GM12865 (cell line): ENCODE data around the gene ABHD6.
"Not testable (repeated sequence)": the region's sequence is repeated elsewhere in the genome, so short reads cannot be mapped to it uniquely, and the experiment has no call there.

ENCODE experiments used
- DNase-seq: peaks from one replicate; pipeline ENCODE4 v3.0.0; 2010; ENCODE audit warnings: low read depth
- H3K4me3 ChIP-seq: 2 replicates; pipeline ENCODE4 v1.5.1; 2011; ENCODE audit warnings: mild to moderate bottlenecking, low read depth, low read length, control low read depth
- TF ChIP-seq, protein P1 (sequence below): IDR thresholded peaks from 2 replicates; pipeline ENCODE4 v1.5.1; 2011; ENCODE audit warnings: low read length, control low read depth, low read depth, inconsistent platforms; ENCODE audit not compliant: insufficient read depth; ENCODE audit errors: missing control alignments

The ABHD6 gene

DNA sequence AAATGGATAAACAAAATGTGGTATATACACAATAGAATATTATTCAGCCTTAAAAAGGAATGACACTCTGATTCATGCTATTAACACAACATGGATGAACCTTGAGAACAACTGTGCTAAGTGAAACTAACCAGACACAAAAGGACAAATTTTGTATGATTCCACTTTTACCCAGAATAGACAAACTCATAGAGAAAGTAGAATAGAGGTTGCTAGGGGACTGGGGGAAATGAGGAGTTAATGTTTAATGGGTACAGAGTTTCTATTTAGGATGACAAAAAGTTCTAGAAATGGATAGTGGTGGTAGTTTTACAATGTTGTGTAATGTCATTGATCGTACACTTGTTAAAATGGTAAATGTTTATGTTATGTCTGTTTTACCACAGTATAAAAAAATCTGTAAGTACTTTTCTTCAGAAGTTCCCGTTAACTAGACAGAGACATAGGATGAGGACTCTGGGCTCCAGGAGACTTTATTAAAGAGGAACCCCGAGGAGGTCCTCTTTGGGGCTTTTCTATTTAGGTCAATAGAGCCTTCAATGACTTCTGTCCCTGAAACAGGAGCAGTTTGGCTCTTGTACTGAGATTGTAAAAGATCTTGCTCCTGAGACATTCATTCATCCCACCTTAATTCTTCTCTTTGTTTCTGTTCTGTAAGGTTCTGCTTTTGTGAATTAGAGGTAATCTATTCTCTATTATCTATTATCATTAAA, 24.5 kb downstream of the ABHD6 start:
- DNase-seq = no peak
- TF ChIP-seq, protein P1, sequence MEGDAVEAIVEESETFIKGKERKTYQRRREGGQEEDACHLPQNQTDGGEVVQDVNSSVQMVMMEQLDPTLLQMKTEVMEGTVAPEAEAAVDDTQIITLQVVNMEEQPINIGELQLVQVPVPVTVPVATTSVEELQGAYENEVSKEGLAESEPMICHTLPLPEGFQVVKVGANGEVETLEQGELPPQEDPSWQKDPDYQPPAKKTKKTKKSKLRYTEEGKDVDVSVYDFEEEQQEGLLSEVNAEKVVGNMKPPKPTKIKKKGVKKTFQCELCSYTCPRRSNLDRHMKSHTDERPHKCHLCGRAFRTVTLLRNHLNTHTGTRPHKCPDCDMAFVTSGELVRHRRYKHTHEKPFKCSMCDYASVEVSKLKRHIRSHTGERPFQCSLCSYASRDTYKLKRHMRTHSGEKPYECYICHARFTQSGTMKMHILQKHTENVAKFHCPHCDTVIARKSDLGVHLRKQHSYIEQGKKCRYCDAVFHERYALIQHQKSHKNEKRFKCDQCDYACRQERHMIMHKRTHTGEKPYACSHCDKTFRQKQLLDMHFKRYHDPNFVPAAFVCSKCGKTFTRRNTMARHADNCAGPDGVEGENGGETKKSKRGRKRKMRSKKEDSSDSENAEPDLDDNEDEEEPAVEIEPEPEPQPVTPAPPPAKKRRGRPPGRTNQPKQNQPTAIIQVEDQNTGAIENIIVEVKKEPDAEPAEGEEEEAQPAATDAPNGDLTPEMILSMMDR = no peak

DNA sequence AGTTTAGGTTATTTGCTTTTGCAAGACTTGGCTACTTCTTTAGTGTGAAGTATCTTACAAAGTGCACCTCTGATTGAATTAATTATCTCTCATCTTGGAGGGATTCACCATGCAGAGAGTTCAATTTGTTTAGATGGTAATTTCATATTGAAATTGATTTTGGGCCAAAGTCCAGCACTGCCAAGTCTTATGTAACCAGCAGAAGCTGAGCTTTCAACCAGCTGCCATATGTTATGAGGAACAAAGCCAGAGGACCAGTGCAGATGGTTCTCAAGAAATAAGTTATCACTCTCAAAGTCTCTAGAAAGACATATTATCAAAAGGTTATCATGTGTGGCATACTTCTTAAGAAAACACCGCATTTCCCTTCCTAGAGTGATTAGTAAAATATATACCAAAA, 29.0 kb downstream of the ABHD6 start:
- no peak overlapping the region for H3K4me3 ChIP-seq
- TF ChIP-seq, protein P1 = no peak
- DNase-seq = no peak

More for the DNA sequence above, 24.5 kb downstream of the ABHD6 start:
- no peak overlapping the region for H3K4me3 ChIP-seq

DNA sequence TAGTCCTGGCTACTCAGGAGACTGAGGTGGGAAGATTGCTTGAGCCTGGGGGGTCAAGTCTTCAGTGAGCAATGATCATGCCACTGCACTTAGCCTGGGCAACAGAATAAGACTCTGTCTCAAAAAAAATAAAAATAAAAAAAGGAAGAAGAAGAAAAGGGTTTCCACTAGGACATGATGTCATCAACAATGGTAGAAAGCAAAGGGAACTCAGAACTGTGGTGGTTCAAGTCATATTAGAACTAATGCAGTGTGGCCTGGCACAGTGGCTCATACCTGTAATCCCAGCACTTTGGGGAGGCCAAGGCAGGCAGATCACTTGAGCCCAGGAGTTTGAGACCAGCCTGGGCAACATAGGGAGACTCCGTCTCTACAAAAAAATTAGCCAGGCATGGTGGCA, 30.0 kb downstream of the ABHD6 start:
- DNase-seq, H3K4me3 ChIP-seq: not testable (repeated sequence)

DNA sequence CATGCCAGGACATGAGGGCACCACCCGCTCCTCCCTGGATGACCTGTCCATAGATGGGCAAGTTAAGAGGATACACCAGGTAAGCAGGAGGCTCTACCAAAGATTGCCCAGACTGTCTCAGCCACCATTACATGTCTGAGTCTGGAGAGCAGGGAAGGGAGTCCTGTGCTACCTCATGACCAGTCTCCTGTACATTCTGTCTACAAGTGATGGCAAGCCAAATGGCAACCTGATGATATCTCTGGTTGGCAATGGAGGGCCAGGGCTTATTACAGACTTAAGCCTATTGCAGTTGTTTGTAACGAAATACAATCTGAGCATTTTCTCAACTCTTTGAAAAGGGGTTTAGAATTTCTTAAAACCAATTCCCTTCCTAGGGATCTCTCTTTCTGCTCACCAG, 31.8 kb downstream of the ABHD6 start:
- TF ChIP-seq, protein P1 = no peak
- H3K4me3 ChIP-seq = no peak overlapping the region
- DNase-seq = no peak

DNA sequence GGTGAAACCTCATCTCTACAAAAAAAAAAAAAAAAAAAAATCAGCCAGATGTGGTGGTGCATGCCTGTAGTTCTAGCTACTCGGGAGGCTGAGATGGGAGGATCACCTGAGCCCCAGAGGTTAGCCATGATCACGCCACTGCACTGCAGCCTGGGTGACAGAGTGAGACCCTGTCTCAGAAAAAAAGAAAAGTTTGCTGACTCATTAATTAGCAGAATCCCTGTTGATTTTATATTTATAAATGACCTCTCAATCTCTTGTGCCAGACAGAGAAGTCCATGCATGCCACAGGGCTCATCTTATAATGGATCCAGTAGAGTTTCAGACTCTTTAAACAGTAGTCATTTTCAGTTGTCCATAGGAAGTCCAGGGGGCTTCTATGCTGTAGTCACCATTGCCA, 32.9 kb downstream of the ABHD6 start:
- no peak overlapping the region for H3K4me3 ChIP-seq
- DNase-seq = no peak
- TF ChIP-seq, protein P1 = no peak

DNA sequence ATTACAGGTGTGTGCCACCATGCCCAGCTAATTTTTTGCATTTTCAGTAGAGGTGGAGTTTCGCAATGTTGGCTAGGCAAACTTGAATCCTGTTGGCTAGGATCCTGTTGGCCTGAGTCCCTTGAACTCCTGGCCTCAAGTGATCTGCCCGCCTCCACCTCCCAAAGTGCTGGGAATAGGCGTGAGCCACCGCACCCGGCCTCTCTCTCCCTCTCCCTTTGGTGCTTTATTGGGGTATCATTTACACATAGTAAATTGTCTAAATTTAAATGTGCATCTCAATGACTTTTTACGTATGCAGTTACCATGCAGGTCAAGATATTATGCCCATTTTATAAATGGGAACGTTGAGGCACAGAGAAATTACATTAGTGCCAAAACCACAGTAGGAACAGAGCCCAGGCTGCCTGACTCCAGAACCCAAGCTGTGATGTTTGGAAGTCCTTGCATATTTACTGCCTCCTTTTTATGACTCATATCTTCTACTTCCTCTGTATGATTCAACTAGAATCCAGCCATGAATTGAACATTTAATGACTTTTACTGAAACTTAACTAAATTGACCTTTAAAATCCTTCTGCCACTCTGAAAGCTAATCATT, 34.4 kb downstream of the ABHD6 start:
- TF ChIP-seq, protein P1 = no peak
- DNase-seq = no peak
- H3K4me3 ChIP-seq = no peak overlapping the region

DNA sequence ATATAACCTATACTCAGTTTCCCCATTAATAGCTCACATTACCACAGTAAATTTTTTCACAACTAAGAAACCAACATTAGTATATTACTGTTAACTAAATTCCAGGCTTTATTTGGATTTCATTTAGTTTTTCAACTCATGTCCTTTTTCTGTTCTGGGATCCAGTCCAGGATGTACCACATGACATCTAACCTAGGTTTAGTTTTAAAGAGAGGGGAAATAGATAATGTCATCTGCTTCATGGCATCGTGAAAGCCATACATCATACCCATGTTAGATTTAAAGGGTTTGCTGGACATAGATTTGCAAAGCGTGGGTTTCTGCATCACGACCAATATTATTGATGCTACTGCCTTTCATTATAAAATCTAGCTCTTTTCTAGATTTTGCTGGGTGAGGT, 35.3 kb downstream of the ABHD6 start:
- H3K4me3 ChIP-seq = no peak overlapping the region
- TF ChIP-seq, protein P1 = no peak
- no peak for DNase-seq

DNA sequence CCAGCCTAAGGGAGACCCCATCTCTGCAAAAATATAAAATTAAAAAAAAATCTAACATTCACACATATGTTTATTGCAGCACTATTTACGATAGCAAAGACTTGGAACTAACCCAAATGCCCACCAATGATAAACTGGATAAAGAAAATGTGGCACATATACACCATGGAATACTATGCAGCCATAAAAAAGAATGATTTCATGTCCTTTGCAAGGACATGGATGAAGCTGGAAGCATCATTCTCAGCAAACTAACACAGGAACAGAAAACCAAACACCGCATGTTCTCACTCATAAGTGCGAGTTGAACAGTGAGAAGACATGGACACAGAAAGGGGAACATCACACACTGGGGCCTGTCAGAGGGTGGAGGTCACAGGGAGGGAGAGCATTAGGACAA, 35.8 kb downstream of the ABHD6 start:
- not testable (repeated sequence) for DNase-seq, H3K4me3 ChIP-seq
